Left lung (tissue), 10 donors: ENCODE data around the gene B3GALT2. TPM values are rescaled to one million over a fixed set of nuclear protein-coding genes. Genes with fewer than 3 reads are reported as not detected.
A peak's percentile ranks its signal among the peaks of the same experiment; 100 is the strongest.

Experiments used
- ATAC-seq: fragments of 200-7000 bp; cut with Tn5 transposase; one replicate; pipeline ENCODE4 v1.9.1; 2020; ENCODE audit warnings: moderate library complexity
- DNase-seq, 4 donors: peaks; one replicate each; pipeline ENCODE4 v3.0.0-alpha.2; 2013 to 2020
- H3K27ac ChIP-seq, 2 donors: fragments of 200-600 bp; sonication (generic) in 1 of 2; one replicate each; pipeline versions ENCODE4 v1.5.0 to v1.8.0; 2020 to 2021
- H3K27me3 ChIP-seq, 2 donors: fragments of 200-600 bp; sonication (generic) in 1 of 2; one replicate each; pipeline versions ENCODE4 v1.5.0 to v1.8.0; 2020 to 2021
- H3K36me3 ChIP-seq, 2 donors: fragments of 200-600 bp; sonication (generic) in 1 of 2; one replicate each; pipeline versions ENCODE4 v1.5.0 to v1.8.0; 2020 to 2021
- H3K4me1 ChIP-seq, 2 donors: fragments of 200-600 bp; one replicate each; pipeline ENCODE4 v1.8.0; 2021
- H3K4me3 ChIP-seq, 2 donors: fragments of 200-600 bp; sonication (generic) in 1 of 2; one replicate each; pipeline versions ENCODE4 v1.5.0 to v1.8.0; 2020 to 2021; ENCODE audit warnings: mild to moderate bottlenecking in 1 of 2
- H3K9me3 ChIP-seq, 2 donors: fragments of 200-600 bp; sonication (generic) in 1 of 2; one replicate each; pipeline versions ENCODE4 v1.5.0 to v1.8.0; 2020 to 2021
- intact Hi-C, 2 donors: fragments of 100-400 bp; cut with DNase I; formaldehyde crosslinking; loops; one replicate each; pipeline versions ENCODE4 v1.11.2 to v1.14.2; 2022
- polyA plus RNA-seq, 6 donors: library from polyadenylated mRNA; unstranded; fragments of 120-200 nt; gene quantifications; one replicate each; pipeline ENCODE4 v1.2.1, GENCODE V29; 2013; ENCODE audit not compliant: insufficient read length in 6 of 6
- total RNA-seq, 2 donors: library from RNA; stranded (reverse); fragmentation: NEBNext Ultra II Directional; extraction: Animal tissue kit (Norgen Biotek cat#: 25700); gene quantifications; one replicate each; pipeline ENCODE4 v1.2.1, GENCODE V29; 2021
- TF ChIP-seq, protein P1 (sequence below), 2 donors: fragments of 200-600 bp; sonication (generic) in 1 of 2; IDR thresholded peaks; one replicate each; pipeline versions ENCODE4 v1.5.0 to v1.8.0; 2021; ENCODE audit warnings: antibody characterized with exemption in 2 of 2
- donor health status: DM: no; HTN: yes; CAD: no.
- donor health status: DM: no; HTN: no; CAD: no.

The B3GALT2 gene
- total and polyA plus RNA-seq, 8 donors, result 1.9 to 26.5 (median 18.6) TPM

DNA sequence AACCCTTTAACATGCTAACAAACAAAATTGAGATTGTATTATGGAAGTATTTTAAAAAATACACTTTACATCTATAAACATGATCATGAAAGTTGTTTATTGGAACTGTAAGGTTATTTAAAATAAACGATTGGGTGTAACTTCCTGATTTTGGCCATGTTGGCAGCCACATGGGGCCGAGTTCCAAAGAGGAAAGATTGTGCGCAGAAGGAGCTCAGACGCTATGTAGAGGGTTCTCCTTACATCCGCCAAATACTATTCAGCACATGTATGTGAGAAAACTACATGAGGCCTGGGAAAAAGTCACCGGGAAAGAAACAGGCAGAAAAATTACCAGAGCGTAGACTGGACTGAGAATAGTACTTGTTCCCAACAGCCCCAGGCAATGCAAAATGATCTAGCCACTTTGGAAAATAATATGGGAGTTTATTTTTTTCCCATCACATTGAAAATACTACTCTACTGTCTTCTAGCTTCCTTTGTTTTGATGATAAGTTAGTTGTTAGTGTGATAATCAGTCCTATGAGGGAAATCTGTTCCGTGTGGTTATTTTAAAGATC is 35.7 kb upstream of the B3GALT2 start:
- H3K27me3 ChIP-seq, result no peaks in the 10 kb centered on the region
- H3K9me3 ChIP-seq, result no peaks in the 10 kb centered on the region
- peak overlapping the region in 1 of 2 donors; percentile 42 for H3K27ac ChIP-seq
- DNase-seq, result peak in 2 of 4 donors; percentile 70 to 78
- no peak overlapping the region for H3K4me3 ChIP-seq
- TF ChIP-seq, protein P1, sequence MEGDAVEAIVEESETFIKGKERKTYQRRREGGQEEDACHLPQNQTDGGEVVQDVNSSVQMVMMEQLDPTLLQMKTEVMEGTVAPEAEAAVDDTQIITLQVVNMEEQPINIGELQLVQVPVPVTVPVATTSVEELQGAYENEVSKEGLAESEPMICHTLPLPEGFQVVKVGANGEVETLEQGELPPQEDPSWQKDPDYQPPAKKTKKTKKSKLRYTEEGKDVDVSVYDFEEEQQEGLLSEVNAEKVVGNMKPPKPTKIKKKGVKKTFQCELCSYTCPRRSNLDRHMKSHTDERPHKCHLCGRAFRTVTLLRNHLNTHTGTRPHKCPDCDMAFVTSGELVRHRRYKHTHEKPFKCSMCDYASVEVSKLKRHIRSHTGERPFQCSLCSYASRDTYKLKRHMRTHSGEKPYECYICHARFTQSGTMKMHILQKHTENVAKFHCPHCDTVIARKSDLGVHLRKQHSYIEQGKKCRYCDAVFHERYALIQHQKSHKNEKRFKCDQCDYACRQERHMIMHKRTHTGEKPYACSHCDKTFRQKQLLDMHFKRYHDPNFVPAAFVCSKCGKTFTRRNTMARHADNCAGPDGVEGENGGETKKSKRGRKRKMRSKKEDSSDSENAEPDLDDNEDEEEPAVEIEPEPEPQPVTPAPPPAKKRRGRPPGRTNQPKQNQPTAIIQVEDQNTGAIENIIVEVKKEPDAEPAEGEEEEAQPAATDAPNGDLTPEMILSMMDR (IDR thresholded peaks at IDR 0.05), result no peak
- H3K4me1 ChIP-seq, result peaks cover 0 to 9% of the 10 kb centered on the region in 2 donors
- intact Hi-C loops, result no loop called here
- H3K36me3 ChIP-seq, result peaks cover 0 to 6% of the 10 kb centered on the region in 2 donors
- ATAC-seq, result no peak

DNA sequence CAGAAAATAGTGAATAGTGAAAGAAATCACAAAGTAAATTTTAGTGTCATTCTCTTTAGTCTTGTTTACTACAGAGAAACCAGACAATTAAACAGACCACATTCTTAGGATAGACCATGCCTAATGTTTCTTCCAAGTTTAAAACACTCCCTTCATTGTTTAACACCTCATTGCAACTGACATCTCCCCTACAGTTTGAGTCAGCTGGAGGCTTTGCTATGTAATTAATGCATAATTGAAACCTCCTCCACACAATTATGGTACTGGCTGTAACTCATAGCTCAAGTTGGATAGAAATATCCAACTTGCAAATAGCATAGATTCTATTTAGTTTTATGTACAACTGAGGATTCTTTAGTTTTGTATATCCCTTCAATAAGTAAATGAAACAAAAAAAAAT is 35.2 kb upstream of the B3GALT2 start:
- H3K4me1 ChIP-seq, result peaks cover 0 to 9% of the 10 kb centered on the region in 2 donors
- H3K9me3 ChIP-seq, result no peaks in the 10 kb centered on the region
- no peaks in the 10 kb centered on the region for H3K27me3 ChIP-seq
- peaks cover 0 to 10% of the 10 kb centered on the region in 2 donors for H3K36me3 ChIP-seq
- peak overlapping the region in 1 of 2 donors; percentile 42 for H3K27ac ChIP-seq
- DNase-seq (peak in 2 of 4 donors; percentile 67 to 68), ATAC-seq (peak; percentile 24)
- intact Hi-C loops, result no loop called here
- no peak overlapping the region for H3K4me3 ChIP-seq
- TF ChIP-seq, protein P1 (IDR thresholded peaks at IDR 0.05), result no peak

GRCh38 chr1:193219391-193219790 is 33.0 kb upstream of the B3GALT2 start:
- TF ChIP-seq, protein P1 (IDR thresholded peaks at IDR 0.05), result no peak
- H3K27me3 ChIP-seq, result no peaks in the 10 kb centered on the region
- H3K4me3 ChIP-seq, result no peak overlapping the region
- DNase-seq (no peak), ATAC-seq (no peak)
- H3K36me3 ChIP-seq, result peaks cover 0 to 30% of the 10 kb centered on the region in 2 donors
- H3K27ac ChIP-seq, result no peak overlapping the region
- intact Hi-C loops, result no loop called here
- H3K9me3 ChIP-seq, result no peaks in the 10 kb centered on the region
- H3K4me1 ChIP-seq, result peaks cover 0 to 9% of the 10 kb centered on the region in 2 donors

- peaks cover 0 to 48% of the 10 kb centered on the region in 2 donors for H3K36me3 ChIP-seq
- H3K9me3 ChIP-seq, result no peaks in the 10 kb centered on the region
- peaks cover 0 to 5% of the 10 kb centered on the region in 2 donors for H3K4me1 ChIP-seq
- ATAC-seq (peak; percentile 26), DNase-seq (no peak)
- TF ChIP-seq, protein P1 (IDR thresholded peaks at IDR 0.05), result no peak
- H3K4me3 ChIP-seq, result no peak overlapping the region
- peak overlapping the region in 1 of 2 donors; percentile 34 for H3K27ac ChIP-seq
- H3K27me3 ChIP-seq, result no peaks in the 10 kb centered on the region
- intact Hi-C loops, result no loop called here
Observed at GRCh38 chr1:193216920-193217319, 30.5 kb upstream of the B3GALT2 start.

DNA sequence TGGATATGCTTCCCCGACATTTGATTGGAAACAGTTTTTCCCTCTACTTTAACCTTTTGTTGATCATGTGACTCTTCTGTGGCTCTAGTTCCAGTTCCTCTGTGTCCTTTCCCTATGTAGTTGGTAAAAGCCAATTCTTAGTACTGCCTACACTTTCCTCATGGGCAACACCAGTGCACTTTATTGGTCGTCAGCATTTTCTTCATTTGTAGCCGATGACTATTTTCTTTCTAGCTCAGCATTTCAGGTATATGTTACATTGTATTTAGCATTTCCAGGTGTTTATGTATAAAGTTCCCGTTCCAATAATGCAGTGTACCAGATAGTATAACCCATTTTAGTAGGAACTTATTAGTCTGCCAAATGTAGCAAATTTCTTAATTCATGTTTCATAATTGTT is 27.6 kb upstream of the B3GALT2 start:
- Histone ChIP-seq H3K9me3 (no peaks in the 10 kb centered on the region), H3K36me3 (peaks cover 0 to 51% of the 10 kb centered on the region in 2 donors), H3K27me3 (no peaks in the 10 kb centered on the region), H3K27ac (no peak overlapping the region), H3K4me3 (no peak overlapping the region), H3K4me1 (peaks cover 0 to 11% of the 10 kb centered on the region in 2 donors)
- DNase-seq (no peak), ATAC-seq (no peak)
- intact Hi-C loops, result no loop called here
- TF ChIP-seq, protein P1 (IDR thresholded peaks at IDR 0.05), result no peak
